OCI-LY1 (cell line): ENCODE data around the gene HDDC2.

ENCODE experiments used
- H2AFZ ChIP-seq: fragments of 200-600 bp; sonication (generic), shearing (Covaris generic); 2 replicates; pipeline ENCODE4 v1.6.0; 2014; ENCODE audit warnings: antibody characterized with exemption, mild to moderate bottlenecking, low read length
- H3F3A ChIP-seq: fragments of 200-600 bp; sonication (generic), shearing (Covaris generic); 2 replicates; pipeline ENCODE4 v1.6.0; 2014; ENCODE audit warnings: mild to moderate bottlenecking, antibody characterized with exemption, low read length, moderate library complexity; ENCODE audit not compliant: insufficient read depth
- H3K27ac ChIP-seq: fragments of 200-600 bp; sonication (generic); 2 replicates; pipeline ENCODE4 v1.5.1; 2014; ENCODE audit warnings: low read length, mixed run types, mild to moderate bottlenecking, low read depth; ENCODE audit not compliant: poor library complexity, severe bottlenecking
- H3K27me3 ChIP-seq: fragments of 200-600 bp; sonication (generic); 2 replicates; pipeline ENCODE4 v1.6.0; 2014; ENCODE audit warnings: antibody characterized with exemption, mild to moderate bottlenecking, low read length, moderate library complexity; ENCODE audit not compliant: insufficient read depth
- H3K36me3 ChIP-seq: fragments of 200-600 bp; sonication (generic); 2 replicates; pipeline ENCODE4 v1.6.1; 2014; ENCODE audit warnings: mild to moderate bottlenecking, antibody characterized with exemption, low read length, moderate library complexity, mixed read lengths; ENCODE audit not compliant: insufficient read depth
- H3K4me1 ChIP-seq: fragments of 200-600 bp; sonication (generic); 2 replicates; pipeline ENCODE4 v1.5.1; 2014; ENCODE audit warnings: mild to moderate bottlenecking, low read length, moderate library complexity; ENCODE audit not compliant: insufficient read depth, severe bottlenecking
- H3K4me2 ChIP-seq: fragments of 200-600 bp; sonication (generic), shearing (Covaris generic); 2 replicates; pipeline ENCODE4 v1.6.1; 2014; ENCODE audit warnings: low read length
- H3K4me3 ChIP-seq: fragments of 200-600 bp; sonication (generic); 2 replicates; pipeline ENCODE4 v1.5.1; 2014; ENCODE audit warnings: low read length, low read depth, mild to moderate bottlenecking, mixed read lengths; ENCODE audit not compliant: poor library complexity, severe bottlenecking
- H3K79me2 ChIP-seq: fragments of 200-600 bp; shearing (Covaris generic); 2 replicates; pipeline ENCODE4 v1.6.1; 2016; ENCODE audit warnings: mixed run types, low read length, mixed read lengths; ENCODE audit not compliant: insufficient read depth
- H3K9ac ChIP-seq: fragments of 200-600 bp; sonication (generic), shearing (Covaris generic); 2 replicates; pipeline ENCODE4 v1.6.1; 2014; ENCODE audit warnings: mild to moderate bottlenecking, low read length, mixed read lengths
- H3K9me2 ChIP-seq: fragments of 200-600 bp; sonication (generic), shearing (Covaris generic); 2 replicates; pipeline ENCODE4 v1.6.1; 2014; ENCODE audit warnings: low read depth, mild to moderate bottlenecking, low read length, mixed read lengths
- H3K9me3 ChIP-seq: fragments of 200-600 bp; shearing (Covaris generic); 2 replicates; pipeline ENCODE4 v1.6.1; 2014; ENCODE audit warnings: low read length, mixed read lengths
- H4K20me1 ChIP-seq: fragments of 200-600 bp; sonication (generic), shearing (Covaris generic); 2 replicates; pipeline ENCODE4 v1.6.0; 2016; ENCODE audit warnings: mild to moderate bottlenecking, low read length; ENCODE audit not compliant: insufficient read depth
- CTCF ChIP-seq: fragments of 200-600 bp; sonication (generic), shearing (Covaris generic); IDR thresholded peaks from 2 replicates; pipeline ENCODE4 v1.5.1; 2017; ENCODE audit warnings: mild to moderate bottlenecking, antibody characterized with exemption, low read length, moderate library complexity, mixed read lengths
- EZH2 ChIP-seq: fragments of 200-600 bp; sonication (generic), shearing (Covaris generic); IDR thresholded peaks from 2 replicates; pipeline ENCODE4 v1.8.0; 2017; ENCODE audit warnings: borderline replicate concordance, mixed run types, mild to moderate bottlenecking, antibody characterized with exemption, low read length, moderate library complexity, mixed read lengths

HDDC2 gene

GRCh38 chr6:125257351-125257750, 44.4 kb downstream of the HDDC2 start:
- no peaks in the 10 kb centered on the region for H3K27me3 ChIP-seq
- H3K9me3 ChIP-seq: no peaks in the 10 kb centered on the region
- H3K9ac ChIP-seq: no peak overlapping the region
- H4K20me1 ChIP-seq: no peaks in the 10 kb centered on the region
- no peak overlapping the region for H3K4me3 ChIP-seq
- no peaks in the 10 kb centered on the region for H3F3A ChIP-seq
- no peak overlapping the region for H3K27ac ChIP-seq
- no peaks in the 10 kb centered on the region for H3K4me1 ChIP-seq
- H3K79me2 ChIP-seq: no peaks in the 10 kb centered on the region
- no peaks in the 10 kb centered on the region for H3K9me2 ChIP-seq
- H3K36me3 ChIP-seq: no peaks in the 10 kb centered on the region
- no peak for TF ChIP-seq EZH2
- no peak for TF ChIP-seq CTCF
- H2AFZ ChIP-seq: no peak overlapping the region
- H3K4me2 ChIP-seq: no peak overlapping the region

- Histone ChIP-seq H3K9me3 (no peaks in the 10 kb centered on the region), H3K4me2 (no peak overlapping the region), H3K9me2 (no peaks in the 10 kb centered on the region), H3K79me2 (no peaks in the 10 kb centered on the region), H3K9ac (no peak overlapping the region), H2AFZ (no peak overlapping the region), H3K27ac (no peak overlapping the region), H4K20me1 (no peaks in the 10 kb centered on the region), H3K36me3 (no peaks in the 10 kb centered on the region), H3K27me3 (no peaks in the 10 kb centered on the region), H3F3A (no peaks in the 10 kb centered on the region), H3K4me3 (no peak overlapping the region), H3K4me1 (peaks cover 4% of the 10 kb centered on the region)
- TF ChIP-seq EZH2: no peak
- TF ChIP-seq CTCF: no peak
Measured at GRCh38 chr6:125255201-125255600, 46.6 kb downstream of the HDDC2 start.

GRCh38 chr6:125254321-125254720, 47.4 kb downstream of the HDDC2 start:
- Histone ChIP-seq H3K9me2 (no peaks in the 10 kb centered on the region), H3K27me3 (no peaks in the 10 kb centered on the region), H3K27ac (no peak overlapping the region), H4K20me1 (no peaks in the 10 kb centered on the region), H3F3A (no peaks in the 10 kb centered on the region), H3K9me3 (no peaks in the 10 kb centered on the region), H3K9ac (no peak overlapping the region), H3K4me1 (peaks cover 4% of the 10 kb centered on the region), H3K4me2 (no peak overlapping the region), H3K79me2 (no peaks in the 10 kb centered on the region), H3K4me3 (no peak overlapping the region), H2AFZ (no peak overlapping the region), H3K36me3 (no peaks in the 10 kb centered on the region)
- TF ChIP-seq EZH2 (no peak), CTCF (no peak)
